ENCODE results near the gene PDCD4.

- no peak for TF ChIP-seq EZH2phosphoT487 (IDR thresholded peaks at IDR 0.05; ENCODE audit: borderline replicate concordance, low read length)
- TF ChIP-seq CTCF (IDR thresholded peaks at IDR 0.05; ENCODE audit: low read depth, low read length, poor library complexity, severe bottlenecking), result no peak
Measured at GRCh38 chr10:110828525-110828924, 43.2 kb upstream of the PDCD4 start.

All from DOHH2 (cell line).